NCI-H748 (cell line): Measurements from ENCODE around the gene CA7.

ENCODE experiments used
- DNase-seq: peaks from one replicate; lab custom pipeline; 2025; ENCODE audit not compliant: unreplicated experiment; lab: John Stamatoyannopoulos, UW

The CA7 gene

DNA sequence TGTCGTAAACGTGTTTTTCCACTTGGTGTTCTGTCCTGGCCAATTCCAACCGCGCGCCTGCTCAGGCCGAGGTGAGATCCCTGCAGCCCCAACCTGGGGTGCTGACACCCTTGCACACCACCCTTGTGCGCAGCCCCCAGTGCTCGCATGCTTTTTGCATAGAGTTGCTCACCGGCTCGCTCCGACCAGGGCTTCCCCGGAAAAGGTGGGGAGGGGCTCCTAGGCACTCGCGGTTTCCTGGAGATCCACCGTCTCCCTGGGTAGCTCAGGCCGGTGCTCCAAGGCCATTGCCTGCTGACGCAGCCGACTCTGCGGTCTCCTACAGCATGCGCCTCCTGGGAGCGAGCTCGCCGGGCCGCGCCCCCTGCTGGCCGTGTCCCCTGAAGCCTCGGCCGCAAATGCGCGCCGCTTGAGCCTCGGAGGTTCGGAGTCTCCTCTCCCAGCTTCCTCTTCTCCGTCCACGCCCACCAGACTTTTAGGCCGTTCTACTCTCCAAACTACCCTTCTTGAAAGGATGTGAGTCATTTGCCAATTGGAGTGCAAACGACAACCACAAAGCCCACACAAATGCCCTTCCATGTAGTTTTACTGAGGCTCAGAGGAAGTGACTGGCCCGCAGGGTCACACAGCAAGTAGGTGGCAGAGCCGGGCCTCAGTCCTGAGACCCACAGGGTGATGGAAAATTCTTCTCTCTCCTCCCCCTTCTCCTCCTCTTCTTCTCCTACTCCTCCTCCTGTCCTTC, 28.9 kb downstream of the CA7 start:
- DNase-seq, result peak; percentile 77

- no peak for DNase-seq
Observed at GRCh38 chr16:66873685-66874055, 29.5 kb downstream of the CA7 start.

DNA sequence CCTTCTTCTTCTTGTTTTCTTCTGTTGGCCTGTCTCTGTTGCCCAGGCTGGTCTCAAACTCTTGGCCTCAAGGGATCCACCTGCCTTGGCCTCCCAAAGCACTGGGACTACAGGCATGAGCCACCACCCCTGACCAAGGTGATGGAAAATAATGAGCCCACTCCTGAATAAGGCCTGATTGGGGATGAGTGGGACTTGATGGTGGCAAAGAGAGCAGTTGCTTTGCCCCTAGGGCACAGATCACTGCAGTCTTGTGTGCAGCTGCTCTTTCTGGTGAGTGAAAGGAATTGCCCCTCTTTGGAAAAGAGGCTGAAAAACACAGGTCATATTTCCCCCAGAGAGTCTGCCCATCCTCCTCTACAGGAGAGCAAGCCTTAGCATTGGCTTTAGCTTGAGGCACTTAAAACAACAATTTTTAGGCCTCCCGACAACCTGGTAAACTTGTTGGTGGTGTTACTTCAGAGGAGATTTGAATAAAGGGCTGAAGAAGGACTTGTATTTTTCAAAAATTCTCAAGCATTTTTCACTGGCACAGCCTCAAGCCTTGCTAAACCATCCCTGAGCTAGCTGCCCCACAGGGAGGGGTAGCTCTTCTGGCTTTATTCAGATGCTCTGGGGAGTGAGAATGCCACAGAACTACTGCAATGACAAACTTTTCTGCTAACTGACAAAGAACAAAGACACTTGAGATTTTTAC, 30.0 kb downstream of the CA7 start:
- no peak for DNase-seq

GRCh38 chr16:66878067-66878466, 33.9 kb downstream of the CA7 start:
- no peak for DNase-seq

DNA sequence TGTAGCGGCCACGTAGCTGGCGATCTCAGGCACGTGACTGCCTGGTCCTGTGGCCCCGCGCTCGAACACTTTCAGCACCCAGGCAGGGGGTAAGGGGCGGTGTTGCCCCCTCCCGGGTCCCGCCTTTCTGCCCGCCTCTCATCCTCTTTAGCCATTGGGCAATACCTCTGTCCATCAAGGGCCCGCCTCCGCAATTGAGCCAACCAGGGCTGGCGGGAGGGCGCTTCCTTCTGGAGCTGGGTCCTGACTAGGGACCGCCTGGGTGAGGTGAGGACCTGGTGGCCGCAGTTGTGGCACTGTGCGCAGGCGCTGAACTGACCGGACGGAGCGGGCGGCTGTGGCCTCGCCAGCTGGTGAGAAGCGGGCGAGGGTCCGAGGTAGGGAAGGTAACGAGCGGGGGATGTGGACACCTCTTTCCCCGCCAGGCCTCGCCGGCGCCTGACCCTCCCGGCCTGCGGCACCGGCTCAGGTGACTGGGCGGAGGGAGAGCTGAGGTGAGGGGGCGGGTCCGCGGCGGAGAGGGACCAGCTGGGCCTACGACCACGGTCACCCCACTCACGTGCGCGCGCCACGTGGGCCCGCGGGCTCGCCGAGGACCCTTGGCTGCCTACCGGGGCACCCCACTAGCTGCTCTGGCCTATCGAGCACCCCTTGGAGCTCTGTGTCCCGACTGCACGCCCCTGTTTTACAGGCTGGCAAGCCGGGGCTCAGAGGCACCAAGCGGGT, 36.2 kb downstream of the CA7 start, which contains the start of gene PDP2:
Gene PDP2 (plus strand): TSS at position 228 of the 726 bp plus-strand sequence. CDS start 3,770 bp downstream, outside the sequence.
- peak; percentile 94 for DNase-seq

DNA sequence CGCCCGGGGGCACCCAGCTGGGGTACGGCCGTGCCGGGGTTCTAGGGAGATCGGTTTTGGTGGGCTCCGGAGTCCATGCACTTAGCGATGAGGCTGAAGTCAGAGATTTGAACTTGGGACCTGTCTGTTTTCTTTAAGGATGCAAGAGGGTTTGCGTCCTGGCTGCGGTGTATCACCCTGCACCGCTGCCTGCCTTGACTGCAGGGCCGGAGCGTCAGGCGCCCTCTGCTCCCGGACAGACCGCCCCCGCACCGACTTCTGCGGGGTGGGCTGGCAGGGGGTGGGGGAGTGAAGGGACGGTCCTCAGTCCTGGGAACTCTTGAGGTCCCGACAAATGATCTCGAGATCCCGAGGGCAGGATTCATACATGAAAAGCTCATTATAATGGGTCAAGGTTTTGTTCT, 36.8 kb downstream of the CA7 start:
- DNase-seq, result no peak

GRCh38 chr16:66881560-66881959, 37.3 kb downstream of the CA7 start:
- DNase-seq, result no peak

DNA sequence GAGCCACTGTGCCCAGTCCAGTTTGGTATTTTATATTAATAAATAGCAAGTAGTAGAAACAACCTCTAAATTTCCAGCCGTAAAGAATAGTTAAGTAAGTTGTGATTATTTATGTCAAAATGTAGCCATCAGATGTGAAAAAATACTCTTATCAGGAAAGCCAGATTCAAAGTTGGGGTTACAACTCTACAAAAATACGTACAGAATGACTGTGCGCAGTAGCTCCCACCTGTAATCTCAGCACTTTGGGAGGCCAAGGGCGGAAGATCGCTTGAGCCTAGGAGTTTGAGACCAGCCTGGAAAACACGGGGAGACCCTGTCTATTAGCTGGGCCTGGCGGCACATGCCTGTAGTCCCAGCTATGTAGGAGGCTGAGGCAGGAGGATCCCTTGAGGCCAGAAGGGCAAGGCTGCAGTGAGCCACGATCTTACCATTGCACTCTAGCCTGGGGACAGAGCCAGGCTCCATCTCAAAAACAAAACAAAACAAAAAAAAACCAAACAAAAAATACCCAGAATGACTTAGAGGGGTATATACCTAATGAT, 37.8 kb downstream of the CA7 start:
- no peak for DNase-seq

GRCh38 chr16:66882702-66883101, 38.5 kb downstream of the CA7 start:
- no peak for DNase-seq

DNA sequence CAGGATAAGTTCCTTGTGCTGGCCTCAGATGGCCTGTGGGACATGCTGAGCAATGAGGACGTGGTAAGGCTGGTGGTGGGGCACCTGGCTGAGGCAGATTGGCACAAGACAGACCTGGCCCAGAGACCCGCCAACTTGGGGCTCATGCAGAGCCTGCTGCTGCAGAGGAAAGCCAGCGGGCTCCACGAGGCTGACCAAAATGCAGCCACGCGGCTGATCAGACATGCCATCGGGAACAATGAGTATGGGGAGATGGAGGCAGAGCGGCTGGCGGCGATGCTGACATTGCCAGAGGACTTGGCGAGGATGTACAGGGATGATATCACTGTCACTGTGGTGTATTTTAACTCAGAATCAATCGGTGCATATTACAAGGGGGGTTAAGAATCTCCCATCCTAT, 41.3 kb downstream of the CA7 start:
- DNase-seq, result no peak

GRCh38 chr16:66886321-66886720, 42.1 kb downstream of the CA7 start:
- no peak for DNase-seq

GRCh38 chr16:66886914-66887313, 42.7 kb downstream of the CA7 start:
- DNase-seq, result no peak

DNA sequence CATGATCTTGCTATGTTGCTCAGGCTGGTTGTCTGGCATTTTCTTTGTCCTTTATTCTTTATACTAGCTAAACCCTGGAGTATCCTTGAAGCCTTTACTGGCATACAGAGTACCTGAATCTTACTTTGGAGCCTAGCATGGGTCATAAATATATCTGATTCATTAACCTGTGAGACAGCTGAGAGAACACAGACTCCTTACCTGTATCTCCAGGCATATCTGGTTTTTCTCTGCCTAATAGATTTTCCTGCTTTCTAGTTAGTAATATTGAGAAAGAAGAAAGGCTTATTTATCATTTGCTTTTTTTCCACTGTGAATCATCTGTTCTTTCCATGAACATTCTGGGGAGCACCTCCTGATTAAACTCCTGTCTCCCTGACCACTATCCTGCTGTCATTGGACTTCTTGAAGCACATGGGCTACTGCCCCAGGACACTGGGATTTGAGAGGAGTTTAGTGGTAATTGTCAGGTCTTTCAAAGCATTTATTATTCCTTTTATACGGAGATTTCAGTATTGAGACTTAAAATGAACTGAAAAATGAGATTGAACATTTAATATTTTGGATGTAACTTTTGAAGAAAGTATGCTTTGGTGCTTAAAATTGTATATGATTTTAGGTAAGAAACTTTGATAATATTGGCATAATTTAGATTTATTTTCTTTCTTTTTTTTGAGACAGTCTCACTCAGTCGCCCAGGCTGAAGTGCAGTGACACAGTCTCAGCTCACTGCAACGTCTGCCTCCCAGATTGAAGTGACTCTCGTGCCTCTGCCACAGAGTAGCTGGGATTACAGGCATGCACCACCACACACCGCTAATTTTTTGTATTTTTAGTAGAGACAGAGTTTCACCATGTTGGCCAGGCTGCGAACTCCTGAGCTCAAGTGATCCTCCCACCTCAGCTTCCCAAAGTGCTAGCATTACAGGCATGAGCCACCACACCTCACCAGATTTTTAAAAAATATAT, 44.7 kb downstream of the CA7 start:
- DNase-seq, result no peak

DNA sequence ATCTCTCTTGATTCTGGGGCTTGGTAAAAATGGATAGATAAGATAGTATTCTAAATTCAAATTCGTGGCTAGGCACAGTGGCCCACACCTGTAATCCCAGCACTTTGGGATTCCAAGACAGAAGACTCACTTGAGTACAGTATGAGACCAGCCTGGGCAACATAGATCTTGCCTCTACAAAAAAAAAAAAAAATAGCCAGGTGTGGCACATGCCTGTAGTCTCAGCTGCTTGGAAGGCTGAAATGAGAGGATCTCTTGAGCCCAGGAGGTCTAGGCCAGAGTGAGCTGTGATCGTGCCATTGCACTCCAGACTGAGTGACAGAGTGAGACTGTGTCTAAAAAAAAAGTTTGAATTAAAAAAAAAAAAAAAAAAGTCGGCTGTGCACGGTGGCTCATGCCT, 45.4 kb downstream of the CA7 start:
- DNase-seq, result no peak

DNA sequence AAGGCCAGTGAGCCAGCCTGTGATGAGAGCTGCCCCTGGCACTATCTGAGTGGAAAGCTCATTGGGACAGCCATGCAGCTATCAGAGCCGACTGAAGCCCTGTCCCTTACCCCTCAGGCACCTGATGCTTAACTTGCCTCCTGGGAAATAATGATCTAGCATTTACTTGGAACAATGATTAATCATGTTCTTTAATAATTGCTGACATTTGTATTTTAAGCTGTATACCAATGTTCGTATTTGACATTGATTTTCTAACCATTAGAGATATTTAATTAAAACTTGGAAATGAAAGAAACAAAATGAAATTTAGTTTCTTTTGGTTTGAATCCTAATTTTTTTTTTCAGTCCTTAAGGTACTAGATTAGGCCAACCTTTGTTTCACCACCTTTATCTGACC, 46.6 kb downstream of the CA7 start:
- DNase-seq, result no peak

DNA sequence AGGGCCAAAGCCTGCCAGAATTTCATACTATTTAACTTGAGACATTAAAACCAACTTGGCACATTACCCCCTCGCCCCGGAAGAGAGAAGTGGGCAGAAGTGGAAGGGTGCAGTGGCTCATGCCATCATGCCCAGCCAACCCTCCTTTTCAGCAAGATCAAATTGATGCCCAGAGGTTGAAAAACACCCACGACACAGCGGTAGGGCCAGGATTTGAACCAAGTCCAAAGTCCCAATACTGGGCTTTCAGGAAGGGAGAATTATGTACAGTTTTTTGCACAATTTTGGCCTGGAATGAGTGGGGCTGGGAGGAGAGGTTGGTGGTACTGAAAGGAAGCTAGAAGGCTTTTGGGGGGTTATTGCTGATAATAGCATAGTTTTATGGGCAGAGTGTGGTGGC, 47.1 kb downstream of the CA7 start:
- DNase-seq, result no peak

- no peak for DNase-seq
Observed at GRCh38 chr16:66891797-66892196, 47.6 kb downstream of the CA7 start.

GRCh38 chr16:66894055-66894454, 49.8 kb downstream of the CA7 start:
- no peak for DNase-seq

DNA sequence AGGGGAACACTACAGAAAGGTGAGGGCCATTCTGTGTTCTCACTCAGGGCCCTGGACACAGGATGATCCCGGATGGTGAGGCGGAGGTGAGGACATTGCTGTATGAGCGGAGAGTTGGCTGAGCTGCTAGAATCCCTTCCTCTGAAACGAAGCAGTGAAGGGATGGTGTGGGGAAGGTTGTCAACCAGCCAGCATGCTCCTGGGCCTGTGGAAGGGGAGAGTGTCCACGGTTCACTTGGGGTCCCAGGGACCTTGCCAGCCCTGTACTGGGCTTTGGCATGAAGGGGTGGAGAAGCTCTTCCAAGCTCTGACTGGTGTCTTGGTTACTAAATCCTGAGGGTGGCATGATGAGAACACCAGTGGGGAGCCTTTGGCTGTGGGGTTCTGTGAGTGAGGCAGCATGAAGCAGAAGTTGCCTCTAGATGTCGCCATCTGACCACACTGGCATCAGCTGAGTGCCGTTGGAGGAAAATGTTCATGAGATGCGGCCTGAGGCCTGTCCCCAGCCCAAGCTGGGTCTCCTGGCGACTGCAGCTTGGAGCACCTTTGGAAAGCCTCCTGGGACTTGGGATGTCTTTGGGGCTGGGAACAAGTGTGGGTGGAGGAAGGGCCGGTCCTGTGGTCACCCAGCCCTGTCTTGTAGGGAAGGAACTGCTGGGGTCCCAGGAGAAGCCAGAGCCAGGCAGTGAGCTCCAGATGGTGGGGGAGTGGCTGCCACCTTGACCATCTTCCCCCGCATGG, 50.9 kb downstream of the CA7 start:
- peak; percentile 55 for DNase-seq

GRCh38 chr16:66895689-66895979, 51.4 kb downstream of the CA7 start:
- no peak for DNase-seq
